C4-2B (cell line): ENCODE measurements around the gene PCF11.

ENCODE experiments used
- ZFX ChIP-seq: fragments of 450-650 bp; IDR thresholded peaks from 2 replicates; pipeline ENCODE4 v1.6.1; 2017
- TF ChIP-seq, protein P1 (sequence below): fragments of 450-650 bp; conservative IDR thresholded peaks from 2 replicates; pipeline ENCODE4 v1.5.1; 2017; ENCODE audit warnings: mild to moderate bottlenecking

DNA sequence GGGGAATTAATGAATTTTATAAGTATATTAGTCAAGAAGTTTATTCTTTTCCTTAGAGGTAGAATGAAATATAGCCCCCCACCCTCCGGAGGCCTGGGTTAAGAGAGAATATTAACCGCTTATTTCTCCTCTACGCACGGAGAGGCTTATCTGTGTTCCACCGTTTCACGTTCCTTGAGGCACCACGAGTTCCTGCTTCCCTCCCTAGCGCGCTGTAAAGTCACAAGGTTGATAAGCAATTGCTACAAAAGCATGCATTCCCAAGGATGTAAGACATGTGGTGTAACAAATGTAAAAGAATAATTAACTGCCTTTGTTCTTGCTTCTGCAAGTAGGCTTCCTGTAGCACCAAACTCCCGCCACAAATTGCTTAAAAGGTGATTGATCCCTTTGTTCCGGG lies 35.1 kb downstream of the PCF11 start:
- TF ChIP-seq, protein P1, sequence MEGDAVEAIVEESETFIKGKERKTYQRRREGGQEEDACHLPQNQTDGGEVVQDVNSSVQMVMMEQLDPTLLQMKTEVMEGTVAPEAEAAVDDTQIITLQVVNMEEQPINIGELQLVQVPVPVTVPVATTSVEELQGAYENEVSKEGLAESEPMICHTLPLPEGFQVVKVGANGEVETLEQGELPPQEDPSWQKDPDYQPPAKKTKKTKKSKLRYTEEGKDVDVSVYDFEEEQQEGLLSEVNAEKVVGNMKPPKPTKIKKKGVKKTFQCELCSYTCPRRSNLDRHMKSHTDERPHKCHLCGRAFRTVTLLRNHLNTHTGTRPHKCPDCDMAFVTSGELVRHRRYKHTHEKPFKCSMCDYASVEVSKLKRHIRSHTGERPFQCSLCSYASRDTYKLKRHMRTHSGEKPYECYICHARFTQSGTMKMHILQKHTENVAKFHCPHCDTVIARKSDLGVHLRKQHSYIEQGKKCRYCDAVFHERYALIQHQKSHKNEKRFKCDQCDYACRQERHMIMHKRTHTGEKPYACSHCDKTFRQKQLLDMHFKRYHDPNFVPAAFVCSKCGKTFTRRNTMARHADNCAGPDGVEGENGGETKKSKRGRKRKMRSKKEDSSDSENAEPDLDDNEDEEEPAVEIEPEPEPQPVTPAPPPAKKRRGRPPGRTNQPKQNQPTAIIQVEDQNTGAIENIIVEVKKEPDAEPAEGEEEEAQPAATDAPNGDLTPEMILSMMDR = no peak
- TF ChIP-seq ZFX = no peak
